Right cardiac atrium (tissue), 5 donors: ENCODE results near the gene TIMM29. TPM values are rescaled to one million over a fixed set of nuclear protein-coding genes. Genes with fewer than 3 reads are reported as not detected.

Experiments
- ATAC-seq, 2 donors: fragments of 200-7000 bp; cut with Tn5 transposase; one replicate each; pipeline versions ENCODE4 v1.8.0 to v1.9.1; 2020; ENCODE audit warnings: moderate library complexity in 2 of 2, mild to moderate bottlenecking in 1 of 2
- DNase-seq, 3 donors: peaks; one replicate each; pipeline ENCODE4 v3.0.0-alpha.2; 2020
- H3K27ac ChIP-seq: one replicate; pipeline ENCODE4 v1.5.1; 2013; ENCODE audit warnings: mild to moderate bottlenecking, low read length, control low read depth, moderate library complexity
- H3K27me3 ChIP-seq: one replicate; pipeline ENCODE4 v1.6.1; 2013; ENCODE audit not compliant: control insufficient read depth, insufficient read depth
- H3K4me1 ChIP-seq: one replicate; pipeline ENCODE4 v1.6.1; 2013; ENCODE audit warnings: low read length; ENCODE audit not compliant: control insufficient read depth, insufficient read depth
- H3K4me3 ChIP-seq: one replicate; pipeline ENCODE4 v1.5.1; 2013; ENCODE audit warnings: low read length, control low read depth
- H3K9me3 ChIP-seq: one replicate; pipeline ENCODE4 v1.6.1; 2013; ENCODE audit warnings: low read length; ENCODE audit not compliant: control insufficient read depth
- WGBS: extraction: QIAGEN DNeasy Blood & Tissue Kit; methylation state at CpG from one replicate; pipeline ENCODE4 v1.1.7; 2013; 5-methylcytosine and 5-hydroxymethylcytosine counted together
- intact Hi-C, 4 donors: fragments of 100-400 bp; cut with DNase I; formaldehyde crosslinking; loops; one replicate each; pipeline versions ENCODE4 v1.11.0 to v1.14.0; 2022 to 2023
- polyA plus RNA-seq: library from polyadenylated mRNA; stranded (reverse); fragments of 200-250 nt; gene quantifications from one replicate; pipeline ENCODE4 v1.2.3, GENCODE V29; 2013
- total RNA-seq, 4 donors: library from RNA; stranded (reverse); fragmentation: NEBNext Ultra II Directional; extraction: Animal tissue kit (Norgen Biotek cat#: 25700); gene quantifications; one replicate each; pipeline ENCODE4 v1.2.1, GENCODE V29; 2021
- donor health status: healthy with polysubstance abuse.
- donor health status: DM: no; HTN: yes; CAD: no.
- donor health status: DM: no; HTN: no; CAD: no.
- donor health status: DM: no; HTN: yes; CAD: no; lungs with severe emphysema.
- donor health status: DM: yes; HTN: yes; CAD: no.

TIMM29 gene
- total and polyA plus RNA-seq, 5 donors: 12.2 to 14.5 (median 13.6) TPM

DNA sequence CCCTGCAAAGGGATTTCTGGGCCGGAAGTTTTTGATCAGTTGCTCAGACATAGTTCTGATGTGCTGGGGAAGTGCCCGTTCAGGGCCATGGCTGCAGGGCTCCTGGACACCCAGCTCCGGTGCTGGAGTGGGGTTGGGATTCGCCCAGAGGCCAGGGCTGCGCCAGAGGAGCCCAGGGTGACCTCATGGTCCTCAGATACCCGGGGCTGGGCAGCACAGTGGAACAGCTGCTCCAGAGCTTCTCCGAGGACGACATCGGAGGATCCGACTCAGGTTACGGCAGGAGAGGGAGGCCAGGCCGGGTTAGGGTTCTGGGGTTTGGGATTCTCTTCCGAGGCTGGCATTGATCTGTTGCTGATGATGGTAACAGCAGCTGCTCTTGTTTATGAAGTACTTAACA lies 36.4 kb upstream of the TIMM29 start:
- Histone ChIP-seq H3K4me1 (peaks cover 12% of the 10 kb centered on the region), H3K27ac (no peak overlapping the region), H3K4me3 (no peak overlapping the region), H3K9me3 (no peaks in the 10 kb centered on the region), H3K27me3 (no peaks in the 10 kb centered on the region)
- 86% methylated on average over 13 of the region's 13 CpGs for WGBS
- ATAC-seq (peak in 1 of 2 donors; percentile 9), DNase-seq (no peak)
- intact Hi-C loops: no loop called here

DNA sequence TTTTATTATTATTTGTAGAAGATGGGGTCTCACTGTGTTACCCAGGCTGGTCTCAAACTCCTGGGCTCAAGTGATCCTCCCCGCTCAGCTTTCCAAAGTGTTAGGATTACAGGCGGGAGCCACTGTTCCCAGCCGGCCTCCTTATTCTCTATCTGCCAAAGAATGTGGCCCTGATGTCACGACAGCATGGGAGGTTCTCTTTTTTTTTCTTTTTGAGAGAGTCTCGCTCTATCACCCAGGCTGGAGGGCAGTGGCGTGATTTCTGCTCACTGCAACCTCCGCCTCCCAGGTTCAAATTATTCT lies 33.7 kb upstream of the TIMM29 start:
- intact Hi-C loops: no loop called here
- H3K4me1 ChIP-seq: peaks cover 12% of the 10 kb centered on the region
- no peak overlapping the region for H3K4me3 ChIP-seq
- ATAC-seq (no peak), DNase-seq (no peak)
- H3K9me3 ChIP-seq: no peaks in the 10 kb centered on the region
- no peak overlapping the region for H3K27ac ChIP-seq
- 84% methylated on average over 7 of the region's 7 CpGs for WGBS
- H3K27me3 ChIP-seq: no peaks in the 10 kb centered on the region

DNA sequence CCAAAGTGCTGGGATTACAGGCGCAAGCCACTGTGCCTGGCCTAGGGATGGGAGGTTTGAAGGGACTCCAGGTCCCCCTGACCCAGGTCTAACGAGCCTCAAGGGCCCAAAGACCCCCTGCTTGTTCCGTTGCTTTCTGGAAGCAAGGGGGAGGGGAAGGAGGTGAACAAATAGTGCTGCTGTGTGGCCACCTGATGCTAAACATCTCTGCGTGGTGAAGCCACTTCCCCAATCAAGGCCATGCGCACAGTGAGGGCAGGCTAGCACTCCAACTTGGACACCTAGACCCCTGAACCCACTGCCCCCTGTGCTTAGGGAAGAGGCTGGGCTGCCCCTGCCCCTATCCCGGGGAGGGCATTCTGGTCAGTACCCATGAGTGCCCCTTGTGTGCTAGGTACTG lies 33.2 kb upstream of the TIMM29 start:
- H3K9me3 ChIP-seq: no peaks in the 10 kb centered on the region
- ATAC-seq (no peak), DNase-seq (no peak)
- no peak overlapping the region for H3K4me3 ChIP-seq
- intact Hi-C loops: no loop called here
- no peak overlapping the region for H3K27ac ChIP-seq
- WGBS: 88% methylated on average over 6 of the region's 6 CpGs
- H3K27me3 ChIP-seq: no peaks in the 10 kb centered on the region
- peaks cover 12% of the 10 kb centered on the region for H3K4me1 ChIP-seq

DNA sequence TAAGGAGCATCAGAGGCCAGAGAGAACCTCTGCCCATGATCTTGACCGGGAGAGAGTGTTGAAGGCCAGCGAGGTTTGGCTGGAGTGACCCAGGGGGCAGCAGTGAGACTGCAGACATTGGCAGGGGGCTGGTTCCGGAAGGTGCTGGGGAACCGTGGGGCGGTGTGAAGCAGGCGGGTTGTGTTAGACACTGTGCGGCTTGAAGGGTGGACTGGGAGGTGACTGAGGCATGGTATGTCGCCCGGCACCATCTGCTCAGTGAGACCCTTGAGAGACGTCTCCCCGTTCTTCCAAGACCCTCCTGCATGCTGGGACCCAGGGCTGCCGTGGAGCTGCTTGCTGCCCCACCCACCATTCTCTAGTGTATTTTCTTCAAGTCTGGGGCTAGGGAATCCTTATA lies 32.7 kb upstream of the TIMM29 start:
- no peak overlapping the region for H3K4me3 ChIP-seq
- DNase-seq: no peak
- intact Hi-C loops: no loop called here
- H3K27ac ChIP-seq: no peak overlapping the region
- no peaks in the 10 kb centered on the region for H3K27me3 ChIP-seq
- ATAC-seq: no peak
- 81% methylated on average over 12 of the region's 12 CpGs for WGBS
- no peaks in the 10 kb centered on the region for H3K9me3 ChIP-seq
- H3K4me1 ChIP-seq: peaks cover 12% of the 10 kb centered on the region

DNA sequence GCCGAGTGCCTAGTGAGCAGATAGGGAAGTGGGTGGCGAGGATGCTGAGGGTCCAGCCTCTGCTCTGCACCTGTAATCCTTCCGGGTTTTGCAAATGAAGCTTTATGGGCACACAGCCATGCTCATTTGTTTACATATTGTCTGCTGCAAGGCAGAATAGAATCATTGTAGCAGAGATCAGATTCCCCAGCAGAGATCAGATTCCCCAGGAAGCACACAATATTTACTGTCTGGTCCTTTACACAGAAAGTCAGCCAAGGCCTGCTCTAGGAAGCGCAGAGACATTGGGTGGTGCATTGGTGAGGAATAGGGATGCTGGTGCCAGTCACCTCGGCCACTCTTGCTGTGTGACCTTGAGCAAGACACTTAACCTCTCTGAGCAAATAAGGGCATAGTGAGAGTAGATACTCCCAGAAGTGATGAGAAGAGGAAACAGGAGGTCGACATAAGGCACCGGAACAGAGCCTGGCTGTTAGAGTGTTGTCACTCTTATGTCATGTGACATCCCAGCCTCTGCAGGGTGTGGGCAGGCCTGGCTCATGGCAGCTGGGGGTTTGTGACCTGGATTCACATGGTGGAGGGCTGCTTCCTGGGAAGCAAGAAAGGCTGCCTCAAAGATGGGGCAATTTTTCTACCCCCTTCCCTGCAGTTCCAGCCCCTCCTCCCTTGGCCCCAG lies 31.6 kb upstream of the TIMM29 start:
- ATAC-seq (peak in 1 of 2 donors; percentile 12), DNase-seq (no peak)
- Histone ChIP-seq H3K9me3 (no peaks in the 10 kb centered on the region), H3K27me3 (no peaks in the 10 kb centered on the region), H3K27ac (no peak overlapping the region), H3K4me1 (peaks cover 6% of the 10 kb centered on the region), H3K4me3 (no peak overlapping the region)
- WGBS: 60% methylated on average over 7 of the region's 7 CpGs
- intact Hi-C loops: no loop called here

DNA sequence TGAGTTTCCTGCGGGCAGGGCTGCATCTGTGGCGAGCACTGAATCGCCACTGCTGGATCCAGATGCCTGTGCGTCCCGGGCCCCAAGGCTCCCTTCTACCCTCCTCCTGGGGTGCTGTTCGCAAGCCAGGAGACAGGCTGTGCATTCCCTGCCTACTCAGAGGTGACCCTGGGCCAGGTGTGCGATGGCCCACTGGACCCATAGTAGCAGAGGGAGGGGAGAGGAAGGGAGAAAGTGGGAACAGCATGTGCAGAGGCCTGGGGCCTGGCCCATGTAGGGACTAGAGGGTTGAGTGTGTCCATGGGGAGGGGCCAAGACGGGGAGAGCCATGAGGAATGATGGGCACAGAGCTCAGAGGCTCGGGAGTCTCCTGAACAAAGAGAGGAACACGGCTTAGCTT lies 30.0 kb upstream of the TIMM29 start:
- Histone ChIP-seq H3K4me3 (no peak overlapping the region), H3K27ac (no peak overlapping the region), H3K4me1 (peaks cover 6% of the 10 kb centered on the region), H3K9me3 (no peaks in the 10 kb centered on the region), H3K27me3 (no peaks in the 10 kb centered on the region)
- WGBS: 72% methylated on average over 10 of the region's 10 CpGs
- ATAC-seq (peak; percentile 12 to 27), DNase-seq (no peak)
- intact Hi-C loops: no loop called here

DNA sequence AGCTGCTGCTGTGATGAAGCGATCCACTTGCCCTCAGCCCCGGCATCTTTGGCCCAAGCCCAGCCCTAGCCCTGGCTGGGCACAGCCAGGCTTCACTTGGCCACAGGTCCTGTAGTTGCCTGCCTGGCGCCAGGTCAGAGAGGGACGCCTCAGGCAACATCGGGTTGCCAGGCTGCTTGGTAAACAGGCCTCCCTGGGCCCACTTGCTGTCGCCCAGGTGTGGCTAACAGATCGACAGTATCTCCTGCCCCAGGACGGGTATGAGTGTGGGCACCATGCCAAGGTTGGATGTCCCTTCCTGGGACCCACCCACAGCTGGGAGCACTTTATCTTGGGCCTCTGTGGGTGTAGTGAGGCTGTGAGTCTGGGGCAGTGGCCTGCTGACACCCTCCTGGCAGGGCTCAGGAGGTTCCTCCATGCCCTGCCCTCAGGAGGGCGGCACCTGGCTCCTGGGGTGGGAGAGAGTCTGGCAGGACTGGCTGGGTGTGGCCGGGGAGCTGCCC lies 29.4 kb upstream of the TIMM29 start:
- WGBS: 59% methylated on average over 10 of the region's 10 CpGs
- Histone ChIP-seq H3K9me3 (no peaks in the 10 kb centered on the region), H3K27ac (no peak overlapping the region), H3K4me3 (no peak overlapping the region), H3K4me1 (peaks cover 6% of the 10 kb centered on the region), H3K27me3 (no peaks in the 10 kb centered on the region)
- DNase-seq: peak in 2 of 3 donors; percentile 47 to 67
- peak; percentile 48 to 60 for ATAC-seq
- intact Hi-C loops: no loop called here

DNA sequence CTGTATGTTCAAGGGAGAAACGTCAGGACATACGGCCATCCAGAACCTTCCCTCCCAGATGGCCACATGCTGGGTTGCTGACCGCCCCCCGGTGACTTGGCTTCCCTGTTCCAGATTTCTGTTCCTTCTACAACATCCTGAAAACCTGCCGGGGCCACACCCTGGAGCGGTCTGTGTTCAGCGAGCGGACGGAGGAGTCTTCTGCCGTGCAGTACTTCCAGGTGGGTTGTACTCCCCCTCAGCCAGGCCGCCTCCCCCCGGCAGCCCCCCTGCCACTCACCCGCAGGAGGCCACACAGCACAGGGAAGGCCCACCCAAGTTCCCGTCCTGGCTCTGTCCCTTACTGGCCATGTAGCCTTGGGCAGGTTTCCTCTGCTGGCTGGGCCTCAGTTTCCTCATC lies 20.7 kb upstream of the TIMM29 start:
- no peak for ATAC-seq

DNA sequence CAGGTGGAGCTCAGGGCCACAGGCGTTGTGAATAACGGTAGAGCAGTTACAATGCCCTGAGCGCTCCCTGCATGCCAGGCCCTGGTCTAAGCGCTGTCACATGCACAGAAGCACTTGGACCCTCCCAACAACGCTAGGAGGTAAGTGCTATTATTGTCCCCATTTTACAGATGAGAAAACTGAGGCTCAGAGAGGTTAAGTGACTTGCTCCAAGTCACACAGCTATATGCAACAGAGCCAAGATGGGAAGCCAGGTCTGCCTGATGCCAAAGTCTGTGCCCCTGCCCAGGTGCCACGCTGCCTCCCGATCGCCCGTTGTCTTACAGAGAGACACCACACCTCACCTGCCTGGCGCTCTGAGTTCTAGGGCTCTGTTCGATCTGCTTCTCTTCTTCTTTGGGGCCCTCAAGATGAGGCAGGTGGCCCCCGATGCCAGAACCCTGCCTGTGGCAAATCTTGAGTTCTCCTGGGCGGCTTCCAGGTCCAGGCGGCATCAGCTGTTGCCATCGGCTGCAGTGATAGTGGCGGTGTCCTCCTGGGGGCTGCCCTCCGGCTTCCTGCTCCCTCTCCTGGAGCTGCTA lies 20.1 kb upstream of the TIMM29 start:
- Histone ChIP-seq H3K9me3 (no peaks in the 10 kb centered on the region), H3K4me3 (no peak overlapping the region), H3K27me3 (no peaks in the 10 kb centered on the region), H3K4me1 (no peaks in the 10 kb centered on the region), H3K27ac (no peak overlapping the region)
- DNase-seq: peak in 1 of 3 donors; percentile 28
- ATAC-seq: no peak
- WGBS: 94% methylated on average over 17 of the region's 17 CpGs
- intact Hi-C loops: no loop called here

More for the DNA sequence above, 20.7 kb upstream of the TIMM29 start:
- Histone ChIP-seq H3K4me3 (no peak overlapping the region), H3K27me3 (no peaks in the 10 kb centered on the region), H3K4me1 (no peaks in the 10 kb centered on the region), H3K9me3 (no peaks in the 10 kb centered on the region), H3K27ac (no peak overlapping the region)
- 87% methylated on average over 14 of the region's 14 CpGs for WGBS
- intact Hi-C loops: no loop called here
- DNase-seq: peak in 1 of 3 donors; percentile 32

DNA sequence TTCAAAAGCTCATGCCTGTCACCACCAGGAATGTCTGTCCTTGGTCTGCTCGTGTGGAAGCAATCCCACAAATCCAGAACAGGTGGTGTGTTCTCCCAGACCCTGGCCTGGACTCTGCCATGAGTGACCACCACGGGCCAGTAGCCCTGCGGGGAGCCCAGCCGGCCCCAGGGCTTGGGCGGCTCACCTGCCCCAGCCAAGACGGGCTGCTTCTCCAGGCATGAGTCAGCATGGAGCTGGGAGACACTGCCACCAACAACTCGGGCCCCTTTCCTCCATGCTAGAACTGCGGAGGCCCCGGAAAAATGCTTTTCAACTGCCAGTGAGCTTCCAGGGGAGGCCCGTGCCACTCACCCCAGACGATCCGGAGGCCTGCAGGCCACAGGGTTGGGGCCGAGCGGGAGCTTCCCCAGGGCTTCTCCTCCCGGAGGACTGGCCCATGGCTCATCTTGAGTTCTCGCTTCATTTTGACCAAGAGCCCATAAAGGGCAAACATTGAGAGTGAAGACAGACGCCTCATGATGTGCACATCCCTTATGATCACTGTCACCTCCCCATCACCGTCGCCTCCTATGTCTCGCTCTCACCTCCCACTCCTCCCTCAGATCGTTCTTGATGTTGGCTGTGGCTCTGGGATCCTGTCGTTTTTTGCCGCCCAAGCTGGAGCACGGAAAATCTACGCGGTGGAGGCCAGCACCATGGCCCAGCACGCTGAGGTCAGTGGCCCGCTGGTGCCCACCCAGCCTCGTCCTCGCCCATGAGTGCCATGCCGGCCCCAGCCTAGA lies 16.8 kb upstream of the TIMM29 start:
- no peaks in the 10 kb centered on the region for H3K4me1 ChIP-seq
- H3K27ac ChIP-seq: no peak overlapping the region
- no peaks in the 10 kb centered on the region for H3K9me3 ChIP-seq
- WGBS: 90% methylated on average over 31 of the region's 31 CpGs
- intact Hi-C loops: no loop called here
- ATAC-seq (peak in 1 of 2 donors; percentile 12), DNase-seq (peak in 1 of 3 donors; percentile 35)
- no peaks in the 10 kb centered on the region for H3K27me3 ChIP-seq
- H3K4me3 ChIP-seq: no peak overlapping the region

DNA sequence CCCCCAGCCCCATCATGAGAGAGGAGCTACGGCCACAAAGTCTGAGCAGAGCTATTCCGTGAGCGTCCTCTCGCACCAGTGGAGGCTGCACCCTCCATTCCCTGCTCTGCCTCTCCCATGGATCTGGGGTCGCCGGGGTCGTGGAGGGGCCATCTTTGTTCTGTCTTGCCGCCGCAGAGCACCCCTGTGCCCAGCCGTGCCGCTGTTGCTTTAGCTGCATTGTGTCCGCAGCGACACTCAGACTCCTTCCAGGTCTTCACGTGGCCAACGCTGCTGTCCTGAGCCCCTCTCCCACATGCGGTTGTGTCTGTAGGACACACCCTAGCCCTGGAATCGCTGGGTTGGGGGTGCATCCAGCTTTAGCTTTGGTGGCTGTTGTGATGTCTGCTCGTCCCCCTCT lies 16.0 kb upstream of the TIMM29 start:
- DNase-seq: peak in 1 of 3 donors; percentile 19
- intact Hi-C loops: no loop called here
- ATAC-seq: no peak
- Histone ChIP-seq H3K9me3 (no peaks in the 10 kb centered on the region), H3K4me1 (no peaks in the 10 kb centered on the region), H3K27ac (no peak overlapping the region), H3K27me3 (no peaks in the 10 kb centered on the region), H3K4me3 (no peak overlapping the region)
- 94% methylated on average over 18 of the region's 18 CpGs for WGBS
